Esophagus squamous epithelium (tissue), 5 donors: ENCODE data around the gene MDFIC2. TPM values are rescaled to one million over a fixed set of nuclear protein-coding genes. Genes with fewer than 3 reads are reported as not detected.

ENCODE experiments used
- DNase-seq: peaks from one replicate; lab custom pipeline; 2025; lab: John Stamatoyannopoulos, UW
- H3K27ac ChIP-seq, 4 donors: fragments of 200-600 bp; sonication (generic); one replicate each; pipeline ENCODE4 v1.5.1; 2016 to 2019; ENCODE audit warnings: mild to moderate bottlenecking in 1 of 4
- H3K27me3 ChIP-seq, 4 donors: fragments of 200-600 bp; sonication (generic); 1 replicate in 3 of 4; 2 replicates in 1 of 4; pipeline versions ENCODE4 v1.5.1 to v1.6.0; 2017 to 2021; ENCODE audit warnings: antibody characterized with exemption in 1 of 4
- H3K36me3 ChIP-seq, 3 donors: fragments of 200-600 bp; sonication (generic); one replicate each; pipeline ENCODE4 v1.5.1; 2016 to 2019
- H3K4me1 ChIP-seq, 3 donors: fragments of 200-600 bp; sonication (generic); one replicate each; pipeline ENCODE4 v1.5.1; 2017 to 2019
- H3K4me3 ChIP-seq, 4 donors: fragments of 200-600 bp; sonication (generic); 1 replicate in 3 of 4; 2 replicates in 1 of 4; pipeline ENCODE4 v1.5.1; 2016 to 2019; ENCODE audit warnings: mild to moderate bottlenecking in 2 of 4, moderate library complexity in 1 of 4
- H3K9me3 ChIP-seq, 3 donors: fragments of 200-600 bp; sonication (generic); one replicate each; pipeline ENCODE4 v1.5.1; 2016 to 2019
- CTCF ChIP-seq, 6 experiments: fragments of 450-650 bp in 4 of 6; fragments of 200-600 bp in 2 of 6; sonication (generic) in 2 of 6; IDR thresholded peaks; one replicate each; pipeline ENCODE4 v1.5.1; 2016 to 2019; ENCODE audit warnings: antibody characterized with exemption in 6 of 6, mild to moderate bottlenecking in 4 of 6, moderate library complexity in 4 of 6
- POLR2A ChIP-seq, 4 donors: fragments of 450-650 bp; IDR thresholded peaks; one replicate each; pipeline ENCODE4 v1.6.1; 2017; ENCODE audit warnings: antibody characterized with exemption in 4 of 4, mild to moderate bottlenecking in 4 of 4, moderate library complexity in 3 of 4
- WGBS, 2 donors: methylation state at CpG; one replicate each; pipeline ENCODE4 v1.1.5; 2018; 5-methylcytosine and 5-hydroxymethylcytosine counted together
- intact Hi-C: fragments of 100-400 bp; cut with DNase I; formaldehyde crosslinking; loops from one replicate; pipeline ENCODE4 v1.15.0; 2022
- total RNA-seq, 4 donors: library from RNA; depleted of rRNA; stranded (reverse); fragments of >200 nt; gene quantifications; one replicate each; pipeline ENCODE4 v1.1.0, GENCODE V29; 2016
- donor health status: DM: yes; HTN: yes; CAD: no.

The MDFIC2 gene
- total RNA-seq, 4 donors from 2014 or later, result not detected

GRCh38 chr3:70156808-70157207 lies 155.6 kb downstream of the MDFIC2 start:
- intact Hi-C loops, result no loop called here
- H3K36me3 ChIP-seq, result no peaks in the 10 kb centered on the region
- WGBS, 2 donors, result 81 to 87% methylated on average over 1 of the region's 1 CpG
- no peak for DNase-seq
- H3K4me1 ChIP-seq, result no peaks in the 10 kb centered on the region
- no peak overlapping the region for H3K4me3 ChIP-seq
- no peak overlapping the region for H3K27ac ChIP-seq
- no peaks in the 10 kb centered on the region for H3K9me3 ChIP-seq
- TF ChIP-seq CTCF (IDR thresholded peaks at IDR 0.05) (no peak), POLR2A (IDR thresholded peaks at IDR 0.05) (no peak)
- H3K27me3 ChIP-seq, result no peaks in the 10 kb centered on the region

- H3K27ac ChIP-seq, result no peak overlapping the region
- no peak for DNase-seq
- H3K9me3 ChIP-seq, result no peaks in the 10 kb centered on the region
- TF ChIP-seq CTCF (IDR thresholded peaks at IDR 0.05) (no peak), POLR2A (IDR thresholded peaks at IDR 0.05) (no peak)
- H3K4me1 ChIP-seq, result no peaks in the 10 kb centered on the region
- no peaks in the 10 kb centered on the region for H3K27me3 ChIP-seq
- no peak overlapping the region for H3K4me3 ChIP-seq
- intact Hi-C loops, result no loop called here
- no peaks in the 10 kb centered on the region for H3K36me3 ChIP-seq
- 48 to 66% methylated on average over 3 of the region's 3 CpGs for WGBS, 2 donors
Observed at GRCh38 chr3:70150599-70150998, 161.8 kb downstream of the MDFIC2 start.

- no peaks in the 10 kb centered on the region for H3K9me3 ChIP-seq
- no peaks in the 10 kb centered on the region for H3K4me1 ChIP-seq
- no peak overlapping the region for H3K27ac ChIP-seq
- no peak for DNase-seq
- no peak for TF ChIP-seq CTCF (IDR thresholded peaks at IDR 0.05)
- TF ChIP-seq POLR2A (IDR thresholded peaks at IDR 0.05), result no peak
- no peaks in the 10 kb centered on the region for H3K27me3 ChIP-seq
- 40 to 41% methylated on average over 4 of the region's 4 CpGs for WGBS, 2 donors
- no peaks in the 10 kb centered on the region for H3K36me3 ChIP-seq
- intact Hi-C loops, result no loop called here
- no peak overlapping the region for H3K4me3 ChIP-seq
Observed at GRCh38 chr3:70149714-70150400, 162.6 kb downstream of the MDFIC2 start.
